ENCODE data around the gene A2M. TPM values are rescaled to one million over a fixed set of nuclear protein-coding genes. Genes with fewer than 3 reads are reported as not detected.

Gene A2M
- total and polyA plus RNA-seq, 2 of the 4 experiments (the other 2 are of a cell fraction), result 1.1 to 3.2 TPM

GRCh38 chr12:9148926-9149325 is 33.2 kb upstream of the A2M start:
- no peak overlapping the region for H3K23ac ChIP-seq (ENCODE audit: low read depth, low read length)
- no peak overlapping the region for H3K14ac ChIP-seq (replicated peaks; ENCODE audit: low read depth, low read length)
- H3K27me3 ChIP-seq (ENCODE audit: control insufficient read depth, insufficient read depth, low read length), result no peaks in the 10 kb centered on the region
- dilution Hi-C loops (cut with HindIII; ENCODE audit: low sequenced_read_pairs, unreplicated experiment), result no loop called here
- H3K27ac ChIP-seq (ENCODE audit: insufficient read depth, low read length), result no peak overlapping the region
- H2BK5ac ChIP-seq (ENCODE audit: low read depth, low read length, poor library complexity, severe bottlenecking), result no peak overlapping the region
- no peak overlapping the region for H4K5ac ChIP-seq (ENCODE audit: low read depth, low read length)
- no peak overlapping the region for H3K9ac ChIP-seq (ENCODE audit: low read depth, low read length)
- no peak overlapping the region for H3K4ac ChIP-seq (ENCODE audit: low read depth, low read length)
- no peaks in the 10 kb centered on the region for H4K20me1 ChIP-seq (ENCODE audit: insufficient read depth, low read length)
- ChIA-PET POLR2A (ENCODE audit: unreplicated experiment) (no interaction called here), CTCF (no interaction called here)
- no peak overlapping the region for H3K56ac ChIP-seq (ENCODE audit: extremely low read depth, insufficient read depth, low read length)
- H2AFZ ChIP-seq (replicated peaks; ENCODE audit: low read length, poor library complexity), result no peak overlapping the region
- no peak for TF ChIP-seq BHLHE40 (IDR thresholded peaks at IDR 0.05; ENCODE audit: low read depth, low read length)
- no CpG with 5 or more reads among the region's 2 CpGs for WGBS, 2 experiments (ENCODE audit: extremely low coverage in 2 of 2, insufficient read length in 1 of 2)
- H2BK120ac ChIP-seq (ENCODE audit: low read depth, low read length), result no peak overlapping the region
- BruUV-seq (replicated peaks), result no TSS peak
- no peak overlapping the region for H4K91ac ChIP-seq (ENCODE audit: insufficient read depth, low read depth, low read length)
- peaks cover 3% of the 10 kb centered on the region; the same call in 1 of the 2 replicates for H3K9me3 ChIP-seq (ENCODE audit: control insufficient read depth, insufficient read depth, low read length)
- H3K36me3 ChIP-seq (ENCODE audit: control insufficient read depth, insufficient read depth, low read length), result no peaks in the 10 kb centered on the region
- H3K4me2 ChIP-seq (ENCODE audit: low read depth, low read length), result no peak overlapping the region
- H2AK5ac ChIP-seq (ENCODE audit: low read depth, low read length), result no peak overlapping the region
- no peak overlapping the region for H2AK9ac ChIP-seq (replicated peaks; ENCODE audit: low read depth, low read length, poor library complexity)
- DNase-seq (no peak), ATAC-seq (ENCODE audit: low read depth) (no peak)
- H3K9me1 ChIP-seq (ENCODE audit: insufficient read depth, low read length), result no peaks in the 10 kb centered on the region
- intact Hi-C loops (cut with micrococcal nuclease), result no loop called here
- H3K4me3 ChIP-seq (ENCODE audit: insufficient read depth, low read depth, low read length), result no peak overlapping the region
- no peak overlapping the region for H2BK20ac ChIP-seq (ENCODE audit: low read depth, low read length)
- no peak overlapping the region for H3K18ac ChIP-seq (ENCODE audit: low read depth, low read length)
- no peak overlapping the region for H4K8ac ChIP-seq (ENCODE audit: low read depth in 2 of 2, low read length in 2 of 2)
- H3K79me1 ChIP-seq (ENCODE audit: low read depth in 1 of 2, low read length in 2 of 2), result no peaks in the 10 kb centered on the region
- no peak overlapping the region for H2BK15ac ChIP-seq (ENCODE audit: low read depth, low read length)
- in situ Hi-C loops (cut with MboI; ENCODE audit: low sequenced_read_pairs), result no loop called here
- H3K4me1 ChIP-seq (ENCODE audit: control insufficient read depth, insufficient read depth, low read length), result no peaks in the 10 kb centered on the region
